ENCODE measurements around the gene KMT2A.

DNA sequence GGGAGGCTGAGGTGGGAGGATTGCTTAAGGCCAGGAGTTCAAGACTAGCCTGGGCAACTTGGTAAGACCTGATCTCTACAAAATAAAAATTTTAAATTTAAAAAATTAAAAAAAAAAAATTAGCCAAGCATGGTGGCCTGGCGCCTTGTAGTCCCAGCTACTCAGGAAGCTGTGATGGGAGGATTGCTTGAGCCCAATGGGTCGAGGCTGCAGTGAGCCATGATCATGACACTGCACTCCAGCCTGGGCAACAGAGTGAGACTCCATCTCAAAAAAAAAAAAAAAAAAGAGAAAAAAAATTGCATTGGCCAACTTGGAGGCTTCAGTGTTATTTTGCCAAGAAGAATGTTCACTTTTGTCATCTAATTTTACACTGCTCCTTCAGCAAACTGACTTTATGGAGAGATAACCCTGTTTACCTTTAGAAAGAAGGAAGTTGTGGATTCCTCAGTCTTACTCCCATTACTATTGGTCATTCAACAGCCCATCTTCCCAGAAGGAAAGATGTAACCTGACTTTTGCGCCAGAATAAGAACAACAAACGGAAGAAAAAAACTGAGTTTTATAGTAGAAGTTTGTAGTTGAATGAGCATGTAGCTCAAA is 13.1 kb downstream of the KMT2A start:
- TF ChIP-seq, protein P1, sequence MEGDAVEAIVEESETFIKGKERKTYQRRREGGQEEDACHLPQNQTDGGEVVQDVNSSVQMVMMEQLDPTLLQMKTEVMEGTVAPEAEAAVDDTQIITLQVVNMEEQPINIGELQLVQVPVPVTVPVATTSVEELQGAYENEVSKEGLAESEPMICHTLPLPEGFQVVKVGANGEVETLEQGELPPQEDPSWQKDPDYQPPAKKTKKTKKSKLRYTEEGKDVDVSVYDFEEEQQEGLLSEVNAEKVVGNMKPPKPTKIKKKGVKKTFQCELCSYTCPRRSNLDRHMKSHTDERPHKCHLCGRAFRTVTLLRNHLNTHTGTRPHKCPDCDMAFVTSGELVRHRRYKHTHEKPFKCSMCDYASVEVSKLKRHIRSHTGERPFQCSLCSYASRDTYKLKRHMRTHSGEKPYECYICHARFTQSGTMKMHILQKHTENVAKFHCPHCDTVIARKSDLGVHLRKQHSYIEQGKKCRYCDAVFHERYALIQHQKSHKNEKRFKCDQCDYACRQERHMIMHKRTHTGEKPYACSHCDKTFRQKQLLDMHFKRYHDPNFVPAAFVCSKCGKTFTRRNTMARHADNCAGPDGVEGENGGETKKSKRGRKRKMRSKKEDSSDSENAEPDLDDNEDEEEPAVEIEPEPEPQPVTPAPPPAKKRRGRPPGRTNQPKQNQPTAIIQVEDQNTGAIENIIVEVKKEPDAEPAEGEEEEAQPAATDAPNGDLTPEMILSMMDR (IDR thresholded peaks at IDR 0.05), result no peak
- no peak for TF ChIP-seq EZH2 (IDR thresholded peaks at IDR 0.05)
